Vein endothelial cell (primary cell): ENCODE measurements around the gene NUTM2F. TPM values are rescaled to one million over a fixed set of nuclear protein-coding genes. Genes with fewer than 3 reads are reported as not detected.

Experiments used
- total RNA-seq: library from RNA; depleted of rRNA; stranded (reverse); fragments of >200 nt; gene quantifications from 2 replicates; pipeline ENCODE4 v1.2.3, GENCODE V29; 2012

NUTM2F gene
- total RNA-seq: not detected in 2 replicates

GRCh38 chr9:94328544-94328943, at the start of gene NUTM2F:
Gene NUTM2F, minus strand, starts transcription at chr9:94328644. Its CDS starts 21 bp downstream, at chr9:94328623.

Other genes with a start within 250 kb of the NUTM2F start
- 9.1 and 12.5 TPM in 2 replicates for gene PTPDC1, start 244.2 kb downstream of the NUTM2F start, total RNA-seq
- gene ZNF169, start 69.3 kb downstream of the NUTM2F start, total RNA-seq: 4.8 and 5.2 TPM in 2 replicates
- not detected in 2 replicates for gene PCAT7, start 226.4 kb upstream of the NUTM2F start, total RNA-seq